ENCODE results near the gene BROX.
"Not testable (repeated sequence)": the region's sequence is repeated elsewhere in the genome, so short reads cannot be mapped to it uniquely, and the experiment has no call there.

BROX gene, protein sequence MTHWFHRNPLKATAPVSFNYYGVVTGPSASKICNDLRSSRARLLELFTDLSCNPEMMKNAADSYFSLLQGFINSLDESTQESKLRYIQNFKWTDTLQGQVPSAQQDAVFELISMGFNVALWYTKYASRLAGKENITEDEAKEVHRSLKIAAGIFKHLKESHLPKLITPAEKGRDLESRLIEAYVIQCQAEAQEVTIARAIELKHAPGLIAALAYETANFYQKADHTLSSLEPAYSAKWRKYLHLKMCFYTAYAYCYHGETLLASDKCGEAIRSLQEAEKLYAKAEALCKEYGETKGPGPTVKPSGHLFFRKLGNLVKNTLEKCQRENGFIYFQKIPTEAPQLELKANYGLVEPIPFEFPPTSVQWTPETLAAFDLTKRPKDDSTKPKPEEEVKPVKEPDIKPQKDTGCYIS

DNA sequence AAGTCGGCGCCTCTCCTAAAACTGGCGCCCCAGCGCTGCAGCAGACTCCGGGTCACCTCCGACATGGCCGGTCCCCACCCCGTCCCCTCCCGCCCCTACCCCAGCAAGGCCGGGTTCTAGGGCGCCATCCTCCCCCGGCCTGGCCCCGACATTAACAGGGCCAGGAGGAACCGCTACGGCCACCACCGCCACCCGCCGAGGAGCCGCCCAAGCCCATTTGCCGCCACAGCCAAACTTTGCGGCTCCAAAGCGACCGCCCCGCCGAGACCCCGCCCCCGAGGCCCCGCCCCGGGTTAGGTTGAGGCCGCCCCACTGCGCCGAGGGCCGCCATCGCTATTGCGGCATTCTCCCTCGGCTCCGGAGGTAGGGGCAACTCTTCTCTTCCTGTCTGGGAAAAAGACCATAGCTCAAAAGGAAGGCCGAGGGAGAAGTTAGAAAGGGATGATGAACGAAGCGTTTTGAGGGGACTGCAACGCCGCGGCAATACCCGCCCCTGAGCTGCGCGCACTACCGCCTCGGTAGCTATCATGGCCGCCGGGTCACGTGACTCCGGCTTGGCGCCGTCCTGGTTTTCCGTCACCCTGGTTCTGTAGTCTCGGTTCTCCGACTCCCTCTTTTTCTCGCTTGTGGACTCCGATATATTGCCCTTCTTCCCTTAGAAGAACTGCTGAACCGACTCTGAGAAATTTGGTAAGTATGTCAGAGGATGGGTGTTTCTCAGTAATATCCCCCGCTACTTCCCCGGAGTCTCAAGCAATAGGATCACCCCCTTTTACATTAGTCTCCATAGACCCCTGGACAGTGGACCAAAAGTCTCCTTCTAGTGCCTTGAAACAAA is at the start of gene BROX, which contains the start of gene AIDA:
TSS of gene BROX (plus strand) at position 312 of the 838 bp plus-strand sequence. CDS start 3,136 bp downstream, outside the sequence.
TSS of gene AIDA (minus strand) at position 239 of the 838 bp plus-strand sequence. CDS start at position 65, 174 bp downstream.
- FAIRE-seq: no peak

DNA sequence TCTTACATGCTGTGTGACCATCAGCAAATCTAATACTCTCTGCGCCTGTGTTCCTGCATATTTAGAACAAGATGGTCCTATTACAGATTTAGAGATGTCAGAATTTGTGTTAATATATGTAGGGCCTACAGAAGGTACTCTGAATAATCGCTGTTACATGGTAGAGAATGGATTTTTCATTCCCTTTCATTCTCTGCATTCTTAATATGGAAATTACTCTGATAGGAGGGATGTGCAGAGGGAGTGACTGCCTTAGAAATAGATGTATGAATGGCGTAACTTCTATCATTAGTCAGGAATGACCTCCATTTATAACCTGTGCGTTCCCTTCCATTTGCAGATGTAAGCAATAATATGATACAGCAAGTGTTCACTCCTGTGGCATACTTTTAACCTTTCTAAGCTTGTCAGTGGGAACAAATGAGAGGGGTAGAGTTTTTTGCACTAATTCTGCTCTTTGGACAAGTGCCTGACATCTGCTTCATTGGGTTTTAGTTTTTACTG is 48.9 kb upstream of the BROX start:
- no peak for FAIRE-seq

DNA sequence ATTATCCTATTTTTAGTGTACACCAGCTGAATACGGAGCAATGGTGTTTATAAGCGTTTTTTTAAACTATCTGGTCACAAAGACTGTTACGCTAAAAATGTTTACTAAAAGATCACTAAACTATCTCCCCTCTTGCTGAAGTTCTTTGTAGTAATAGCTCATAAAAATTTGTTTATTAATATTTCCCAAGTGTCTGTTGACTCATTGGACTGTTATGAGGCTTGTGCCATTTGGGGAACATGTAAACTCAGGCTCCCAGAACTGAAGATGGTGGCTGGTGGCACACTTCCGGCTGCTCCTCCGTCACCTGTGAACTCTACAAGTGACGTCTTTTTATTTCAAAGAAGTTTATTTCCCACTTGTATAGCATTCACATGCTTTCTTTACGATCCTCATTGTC is 46.4 kb upstream of the BROX start:
- no peak for FAIRE-seq

DNA sequence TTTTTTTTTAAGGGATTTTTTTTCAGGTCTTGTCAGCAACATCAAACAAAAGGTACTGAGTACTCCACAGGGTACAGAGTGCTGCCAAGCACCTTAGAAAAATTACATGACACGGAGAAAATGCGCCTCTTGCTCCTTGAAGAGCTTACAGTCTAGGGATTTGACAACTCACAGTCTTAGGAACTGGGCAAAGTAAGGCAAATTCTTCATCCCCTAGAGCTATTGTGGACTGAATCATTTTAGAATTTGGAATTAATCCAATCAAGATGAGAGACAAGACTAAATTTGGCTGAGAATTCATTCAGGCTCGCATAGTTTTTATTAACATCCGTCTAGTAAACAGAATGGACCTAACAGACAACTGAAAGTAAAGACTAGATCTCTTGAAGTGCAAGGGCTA is 44.2 kb upstream of the BROX start:
- not testable (repeated sequence) for FAIRE-seq

DNA sequence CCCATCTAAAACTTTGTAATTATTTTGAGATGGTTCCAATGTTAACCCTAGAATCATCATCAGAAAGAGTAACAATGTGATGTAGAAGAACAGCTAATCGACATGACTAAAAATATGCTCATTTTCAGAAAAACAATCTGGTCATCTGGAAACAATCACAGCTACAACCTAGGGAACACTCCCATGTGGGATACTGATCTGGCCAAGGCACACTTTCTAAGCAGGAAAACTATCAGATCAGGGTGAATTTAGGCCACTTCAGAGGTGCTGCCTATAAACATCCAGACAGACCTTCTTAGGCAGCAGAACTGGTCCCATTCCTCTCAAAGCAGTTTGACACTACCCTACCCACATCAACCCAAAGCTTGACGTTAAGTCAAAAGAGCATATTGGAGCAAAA is 43.3 kb upstream of the BROX start:
- FAIRE-seq: not testable (repeated sequence)

DNA sequence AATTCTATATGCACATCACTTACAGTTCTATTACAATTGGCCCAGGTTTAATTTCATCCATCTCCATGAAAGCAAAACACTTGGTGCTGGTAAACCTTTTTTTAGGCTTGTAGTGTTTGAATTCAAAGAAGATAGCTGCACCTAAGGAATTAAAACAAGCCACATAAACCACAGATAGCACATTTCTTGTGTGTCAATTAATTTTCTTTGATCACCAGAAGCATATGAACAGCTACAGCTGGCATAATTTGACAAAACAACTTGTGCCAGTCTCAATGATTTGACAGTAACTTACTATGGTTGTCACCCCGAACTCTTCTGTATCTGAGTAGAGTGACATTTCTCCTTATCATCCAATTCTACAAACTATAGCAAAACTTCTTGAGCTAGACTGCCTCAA is 42.3 kb upstream of the BROX start:
- no peak for FAIRE-seq

DNA sequence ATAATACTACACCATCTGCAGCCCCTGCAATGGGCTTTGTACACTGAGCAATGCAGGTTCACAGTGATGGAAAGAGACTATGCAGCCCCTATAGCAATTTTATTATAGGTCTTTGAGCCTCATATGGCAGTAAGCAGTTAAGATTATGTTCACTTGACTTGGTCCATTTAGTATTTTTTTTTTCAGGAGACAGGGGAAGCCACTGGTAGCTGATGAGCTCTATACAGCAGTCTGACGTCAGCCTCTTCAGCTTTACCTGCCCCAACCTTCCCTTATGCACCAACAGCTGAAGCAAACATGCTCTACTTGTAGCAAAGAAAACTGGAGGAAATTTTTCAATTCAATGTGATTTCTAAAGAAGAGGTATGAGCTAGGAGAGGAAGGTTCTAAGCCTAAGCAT is 32.3 kb upstream of the BROX start:
- no peak for FAIRE-seq

DNA sequence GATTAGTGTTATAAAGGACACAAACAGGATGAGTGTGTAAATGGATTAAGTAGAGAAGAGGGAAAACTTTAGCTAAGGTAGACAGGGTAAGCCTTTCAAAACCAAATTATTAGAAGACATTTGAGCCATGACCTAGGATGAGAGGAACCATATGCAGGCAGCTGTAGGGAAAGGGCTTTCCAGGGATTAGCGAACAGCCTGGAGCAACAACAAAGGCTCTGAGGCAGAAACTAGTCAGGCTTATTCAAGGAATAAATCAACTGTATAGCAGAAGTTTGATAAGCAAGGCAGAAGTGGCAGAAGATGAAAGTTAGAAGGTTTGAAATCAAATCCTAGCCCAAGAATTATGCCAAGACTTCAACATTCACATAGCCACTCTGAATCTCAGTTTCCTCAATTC is 21.3 kb upstream of the BROX start:
- FAIRE-seq: no peak

DNA sequence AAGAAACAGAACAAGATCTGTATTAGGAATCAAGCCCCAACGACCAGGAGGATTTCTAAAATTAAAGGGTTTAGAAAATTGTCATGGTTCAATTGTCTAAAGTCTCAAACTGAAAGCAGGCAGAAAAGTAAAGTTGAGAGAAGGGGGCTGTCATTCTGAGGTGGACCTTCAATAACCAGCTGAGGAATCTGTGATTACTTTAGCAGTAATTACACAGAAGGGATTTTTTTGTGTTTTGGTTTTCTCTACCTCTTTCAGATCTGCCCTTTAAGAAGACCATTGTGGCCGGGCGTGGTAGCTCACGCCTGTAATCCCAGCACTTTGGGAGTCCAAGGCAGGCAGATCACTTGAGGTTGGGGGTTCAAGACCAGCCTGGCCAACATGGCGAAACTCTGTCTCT is 17.4 kb upstream of the BROX start:
- no peak for FAIRE-seq

DNA sequence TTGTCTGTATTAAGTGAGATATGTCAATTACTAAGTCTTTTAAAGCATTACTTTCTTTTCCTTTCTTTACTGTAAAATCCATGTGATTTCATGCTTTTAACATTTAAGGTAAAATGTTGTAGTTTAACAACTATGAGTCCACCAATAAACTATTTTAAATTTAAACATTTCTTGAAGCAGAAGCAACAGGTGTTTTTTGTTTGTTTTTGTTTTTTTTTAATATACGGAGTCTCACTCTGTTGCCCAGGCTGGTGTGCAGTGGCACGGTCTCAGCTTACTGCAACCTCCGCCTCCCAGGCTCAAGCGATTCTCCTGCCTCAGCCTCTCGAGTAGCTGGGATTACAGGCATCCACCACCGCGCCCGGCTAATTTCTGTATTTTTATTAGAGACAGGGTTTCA is 15.6 kb upstream of the BROX start:
- FAIRE-seq: no peak

DNA sequence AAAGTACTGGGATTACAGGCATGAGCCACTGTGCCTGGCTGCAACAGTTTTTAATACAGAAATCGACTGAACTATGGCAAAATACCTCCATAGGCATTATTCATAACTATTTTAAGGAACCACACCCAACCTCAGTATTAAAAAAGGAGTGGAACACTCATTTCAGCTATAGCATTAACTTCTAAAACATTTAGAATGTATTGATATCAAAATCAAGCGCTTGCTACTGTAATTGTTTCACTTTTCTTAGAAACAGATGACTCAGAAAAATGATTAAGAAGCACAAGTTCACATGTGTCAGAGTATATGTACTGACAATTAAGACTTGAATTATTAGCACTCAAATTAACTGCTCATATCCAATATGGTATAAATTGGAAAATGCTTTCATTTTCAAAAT is 15.2 kb upstream of the BROX start:
- FAIRE-seq: no peak

DNA sequence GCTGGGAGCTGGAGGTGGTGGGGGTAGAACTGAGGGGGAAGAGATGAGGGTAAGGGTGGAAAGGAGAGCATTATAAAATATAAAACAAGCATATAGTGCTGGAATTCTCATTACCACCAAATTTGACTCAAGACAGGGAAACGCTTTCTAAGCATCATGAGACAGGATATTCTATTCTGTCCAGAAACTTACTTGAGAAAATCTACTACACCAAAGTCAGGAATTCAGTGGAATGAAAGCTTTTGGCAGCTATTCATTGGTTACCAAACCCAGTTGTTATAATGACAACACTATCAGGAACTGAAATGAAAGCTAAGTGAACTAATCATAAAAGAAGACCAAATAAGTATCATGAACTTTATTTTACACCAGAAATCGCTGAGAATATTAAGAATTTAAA is 14.5 kb upstream of the BROX start:
- no peak for FAIRE-seq

DNA sequence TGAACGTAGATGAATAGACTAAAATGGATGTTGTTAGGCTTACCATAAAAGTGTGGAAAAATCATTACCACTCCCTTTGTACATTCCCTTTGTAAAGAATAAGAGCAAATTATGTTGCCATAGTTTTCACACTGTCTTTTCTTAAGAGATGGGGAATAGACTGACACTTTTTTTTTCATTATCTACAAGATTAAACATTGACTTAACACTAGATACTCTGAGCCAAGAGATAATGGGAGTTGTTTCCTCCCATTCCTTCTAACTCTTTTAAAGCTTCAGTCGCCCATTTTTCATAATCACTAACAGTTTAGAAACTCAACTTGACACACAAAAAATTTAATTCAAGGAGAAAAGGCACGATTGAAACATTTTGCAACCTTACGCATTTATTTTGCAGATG is 10.2 kb upstream of the BROX start:
- FAIRE-seq: no peak

DNA sequence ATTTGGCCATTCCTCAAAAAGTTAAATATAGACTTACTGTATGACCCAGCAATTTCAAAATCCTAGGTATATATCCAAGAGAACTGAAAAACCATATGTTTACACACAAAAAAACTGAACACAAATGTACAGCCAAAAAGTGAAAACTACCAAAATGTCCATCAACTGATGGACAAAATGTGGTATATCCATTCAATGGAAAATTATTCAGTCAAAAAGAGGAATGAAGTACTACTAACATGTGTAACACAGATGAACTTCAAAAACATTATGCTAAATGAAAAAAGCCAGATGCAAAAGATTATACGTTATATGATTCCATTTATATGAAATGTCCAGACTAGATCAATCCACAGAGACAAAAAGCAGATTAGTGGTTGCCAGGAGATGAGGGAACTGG is 8.1 kb upstream of the BROX start:
- no peak for FAIRE-seq

DNA sequence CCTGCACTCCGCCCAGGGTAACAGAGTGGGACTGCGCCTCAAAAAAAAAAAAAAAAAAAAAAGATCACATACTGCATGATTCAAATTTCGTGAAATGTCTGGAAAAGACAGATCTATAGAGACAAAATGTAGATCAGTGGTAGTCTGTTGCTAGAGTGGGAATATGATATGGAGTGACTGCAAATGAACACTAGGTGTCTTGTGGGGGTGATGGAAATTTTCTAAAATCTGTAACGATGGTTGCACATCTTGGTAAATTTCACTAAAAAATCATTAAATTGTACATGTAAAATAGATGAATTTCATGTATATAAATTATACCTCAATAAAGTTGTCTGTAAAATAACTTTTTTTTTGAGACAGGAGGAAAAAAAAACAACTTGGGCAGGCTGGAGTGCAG is 5.5 kb upstream of the BROX start:
- FAIRE-seq: no peak

DNA sequence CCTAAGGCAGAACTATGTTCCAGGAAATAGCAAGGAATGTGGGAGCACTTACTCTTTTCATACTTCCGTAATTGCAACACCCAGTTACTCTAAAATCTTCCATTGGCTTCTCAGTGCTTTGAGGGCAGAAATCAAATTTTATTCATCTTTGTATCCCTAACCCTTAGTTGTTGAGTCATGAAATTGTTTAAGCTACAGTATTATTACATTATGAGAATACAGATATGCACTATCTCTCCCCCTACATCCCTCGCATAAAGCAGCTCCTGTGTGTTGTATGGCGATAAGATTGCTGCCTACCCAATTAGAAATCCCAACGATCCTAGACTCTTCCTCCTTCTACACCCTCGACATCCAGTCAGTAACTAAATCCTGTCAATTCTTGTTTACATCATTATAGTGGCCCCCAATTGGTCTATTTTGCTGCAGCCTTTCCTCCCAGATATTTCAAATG is 2.6 kb upstream of the BROX start:
- no peak for FAIRE-seq

DNA sequence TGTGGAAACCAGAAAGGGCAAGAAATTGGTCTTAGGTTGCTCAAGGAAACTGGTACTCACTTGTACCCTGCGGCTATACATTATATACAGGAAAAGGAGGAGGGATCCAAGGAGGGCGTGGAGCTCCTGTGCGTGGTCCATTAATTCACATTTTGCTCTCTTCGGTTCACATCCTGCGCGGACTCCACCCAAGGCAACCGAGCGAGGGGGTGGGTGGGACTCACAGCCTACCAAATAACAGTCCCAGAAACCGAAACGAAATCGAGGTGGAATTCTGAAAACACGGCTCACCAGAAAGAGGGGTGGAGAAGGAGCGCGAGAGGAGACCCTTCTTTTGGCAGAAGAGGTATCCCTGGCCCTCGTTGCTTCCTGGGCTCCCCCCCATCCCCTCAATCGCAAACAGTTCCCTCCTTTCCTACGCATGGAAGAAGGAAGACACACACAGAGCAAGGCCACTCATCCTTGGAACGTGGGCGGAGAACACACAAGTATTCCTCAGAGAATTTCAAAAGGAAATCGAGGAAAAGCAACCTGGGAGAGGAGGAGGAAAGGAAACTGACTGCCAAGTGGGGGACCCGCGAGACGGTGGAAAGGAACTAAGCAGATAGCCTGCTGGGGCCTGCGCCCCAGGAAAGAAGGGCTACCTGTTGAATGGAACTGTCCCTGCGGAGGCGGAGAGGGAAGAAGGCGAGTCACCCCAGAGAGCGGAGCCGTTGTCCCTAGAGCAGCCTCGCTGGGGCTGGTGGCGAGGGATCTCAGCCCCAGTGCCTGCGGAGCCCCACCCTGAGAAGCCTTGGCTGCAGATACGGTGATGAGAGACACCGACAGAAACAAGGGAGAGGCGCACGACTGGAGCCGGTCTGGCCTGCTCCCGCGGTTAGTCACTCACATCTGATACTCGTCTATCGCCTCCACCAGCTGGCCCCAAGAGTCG is 778 bp upstream of the BROX start:
- FAIRE-seq: peak; percentile 86

DNA sequence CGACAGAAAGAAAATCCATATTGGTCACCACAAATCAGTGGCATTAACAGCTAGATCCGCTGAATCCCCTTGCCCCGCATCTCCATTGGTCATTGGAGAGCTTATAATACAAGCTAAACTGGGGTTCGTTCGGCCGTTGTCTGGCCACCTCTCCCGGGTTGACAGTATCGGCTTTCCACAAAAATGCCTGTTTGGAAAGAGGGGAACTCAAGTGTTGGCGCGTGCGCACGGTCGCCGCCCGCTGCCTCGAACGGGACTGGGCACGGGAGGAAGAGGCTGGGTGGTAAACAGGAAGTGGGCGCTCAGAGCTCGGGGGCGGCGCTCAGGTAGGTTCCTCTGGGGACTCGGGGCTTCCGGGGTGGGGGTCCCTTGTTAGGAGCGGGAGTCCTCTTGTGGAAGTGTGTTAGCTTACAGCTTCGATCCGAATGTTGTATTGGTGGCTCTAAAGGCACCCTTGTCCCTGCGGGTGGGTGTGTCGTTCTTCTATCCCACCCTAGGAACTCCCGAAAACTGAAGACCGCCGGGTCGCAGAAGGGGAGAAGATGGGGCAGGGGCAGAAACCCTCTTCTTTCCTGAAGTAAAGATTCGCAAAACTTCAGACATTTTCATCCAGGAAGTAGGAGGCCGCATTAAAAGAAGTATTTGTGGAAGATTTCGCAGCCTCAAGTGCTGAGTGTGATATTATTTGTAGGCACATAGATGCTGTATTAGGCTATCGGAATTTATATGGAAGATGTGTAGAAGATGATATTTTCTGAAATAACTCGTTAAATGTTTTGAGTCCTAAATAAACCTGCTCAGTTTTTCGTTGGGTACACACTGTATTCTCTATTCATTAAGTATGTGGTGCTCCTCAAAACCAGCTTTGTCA is 962 bp downstream of the BROX start:
- peak; percentile 84 for FAIRE-seq

DNA sequence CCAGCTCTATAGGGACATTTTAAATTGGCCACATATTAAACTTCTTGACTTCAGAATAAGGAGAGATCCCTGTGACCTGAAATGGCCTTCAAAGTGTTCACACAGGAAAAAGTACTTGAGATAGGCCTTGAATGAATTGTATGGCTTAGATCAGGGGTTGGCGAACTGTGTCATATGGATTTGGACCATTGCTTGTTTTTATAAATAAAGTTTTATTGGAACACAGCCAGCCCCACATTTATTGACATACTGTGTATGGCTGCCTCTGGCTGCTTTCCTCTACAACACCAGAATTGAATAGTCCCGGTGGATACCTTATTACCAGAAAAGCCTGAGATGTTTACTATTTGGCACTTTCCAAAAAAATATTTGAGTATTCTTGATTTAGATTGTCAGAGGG is 4.0 kb downstream of the BROX start:
- no peak for FAIRE-seq

DNA sequence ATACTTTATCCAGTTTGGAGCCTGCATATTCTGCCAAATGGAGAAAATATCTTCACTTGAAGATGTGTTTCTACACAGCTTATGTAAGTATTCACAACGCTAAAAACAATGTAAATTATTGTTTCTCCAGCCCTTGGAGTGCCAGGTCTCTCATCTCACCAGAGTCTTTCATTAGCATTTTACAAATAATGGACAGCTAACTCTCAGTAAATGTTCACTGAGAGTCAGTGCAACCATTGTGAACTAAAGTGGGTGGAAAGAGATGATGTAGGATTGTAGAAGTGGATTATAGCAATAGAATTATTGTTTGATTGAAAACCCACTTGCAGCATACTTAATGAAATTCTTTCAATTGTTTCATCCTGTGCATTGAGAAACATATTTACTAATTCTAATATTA is 16.4 kb downstream of the BROX start:
- FAIRE-seq: no peak

DNA sequence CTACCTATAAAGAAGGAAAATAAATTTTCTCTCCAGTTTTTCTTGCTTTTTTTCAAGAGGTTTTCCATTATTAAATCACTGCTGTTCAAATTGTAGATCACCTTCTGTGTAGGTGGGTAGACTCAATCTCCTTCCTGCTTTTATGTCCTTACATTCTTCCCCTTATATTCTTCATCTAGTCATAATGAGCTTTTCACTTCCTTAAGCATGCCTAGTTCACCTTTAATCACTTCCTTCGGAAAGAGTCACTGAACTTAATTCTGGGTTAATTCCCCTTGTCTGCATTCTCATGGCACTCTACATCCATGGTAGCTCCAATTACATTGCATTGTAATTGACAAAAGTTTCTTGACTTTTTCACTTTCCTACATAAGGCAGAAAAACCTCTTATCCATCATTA is 18.5 kb downstream of the BROX start:
- FAIRE-seq: no peak
